SK-N-SH (cell line): ENCODE data around the gene RBM44. TPM values are rescaled to one million over a fixed set of nuclear protein-coding genes. Genes with fewer than 3 reads are reported as not detected.
"Not testable (repeated sequence)": the region's sequence is repeated elsewhere in the genome, so short reads cannot be mapped to it uniquely, and the experiment has no call there.

Source experiments
- CTCF ChIA-PET: fragments of 300-600, 350-600 bp; formaldehyde crosslinking; extraction: SDS; loops from one replicate; lab custom pipeline; 2021; lab: Yijun Ruan, JAX
- POLR2A ChIA-PET: fragments of 350-600 bp; sonication (Branson Sonifier 250); formaldehyde crosslinking; extraction: SDS; loops from one replicate; lab custom pipeline; 2020; ENCODE audit warnings: antibody characterized with exemption, inconsistent platforms; lab: Yijun Ruan, JAX
- DNase-seq: peaks from one replicate; pipeline ENCODE4 v3.0.0; 2012
- H2AFZ ChIP-seq: fragments of 200-600 bp; sonication (generic); 2 replicates; pipeline ENCODE4 v1.8.1; 2016; ENCODE audit warnings: antibody characterized with exemption, mild to moderate bottlenecking, low read depth
- H3F3A ChIP-seq: fragments of 200-600 bp; sonication (generic); replicated peaks from 2 replicates; pipeline ENCODE3; 2016; ENCODE audit warnings: antibody characterized with exemption, mild to moderate bottlenecking; ENCODE audit not compliant: insufficient read depth
- H3K27ac ChIP-seq, 2 experiments: fragments of 200-500 bp in 1 of 2; fragments of 200-600 bp in 1 of 2; sonication (Bioruptor generic) in 1 of 2; sonication (generic), shearing (Covaris generic) in 1 of 2; 2 replicates each; pipeline versions ENCODE4 v1.5.1 to v1.6.1; 2014 to 2016; ENCODE audit warnings: low read depth in 2 of 2, inconsistent platforms in 1 of 2, low read length in 1 of 2, mild to moderate bottlenecking in 1 of 2, mixed read lengths in 1 of 2
- H3K27me3 ChIP-seq: fragments of 200-600 bp; sonication (generic), shearing (Covaris generic); 2 replicates; pipeline ENCODE4 v1.6.1; 2016; ENCODE audit warnings: mixed run types; ENCODE audit not compliant: insufficient read depth
- H3K36me3 ChIP-seq, 2 experiments: fragments of 200-500 bp in 1 of 2; fragments of 200-600 bp in 1 of 2; sonication (Bioruptor generic) in 1 of 2; sonication (generic) in 1 of 2; replicated peaks in 1 of 2; 2 replicates each; pipeline versions ENCODE3 to v1.5.1; 2014 to 2016; ENCODE audit warnings: low read length in 1 of 2, mild to moderate bottlenecking in 1 of 2; ENCODE audit not compliant: insufficient read depth in 2 of 2, control insufficient read depth in 1 of 2
- H3K4me1 ChIP-seq, 2 experiments: fragments of 200-500 bp in 1 of 2; fragments of 200-600 bp in 1 of 2; sonication (Bioruptor generic) in 1 of 2; sonication (generic), shearing (Covaris generic) in 1 of 2; 2 replicates each; pipeline versions ENCODE4 v1.5.1 to v1.6.1; 2014 to 2016; ENCODE audit warnings: low read depth in 1 of 2, low read length in 1 of 2, mixed run types in 1 of 2; ENCODE audit not compliant: insufficient read depth in 2 of 2, control insufficient read depth in 1 of 2
- H3K4me2 ChIP-seq: fragments of 200-600 bp; sonication (generic), shearing (Covaris generic); 2 replicates; pipeline ENCODE4 v1.6.1; 2017; ENCODE audit warnings: mixed run types
- H3K4me3 ChIP-seq, 2 experiments: fragments of 200-500 bp in 1 of 2; fragments of 200-600 bp in 1 of 2; sonication (Bioruptor generic) in 1 of 2; sonication (generic), shearing (Covaris generic) in 1 of 2; 2 replicates each; pipeline versions ENCODE4 v1.5.1 to v1.8.1; 2014 to 2016; ENCODE audit warnings: low read depth in 2 of 2, inconsistent platforms in 1 of 2, low read length in 1 of 2, mild to moderate bottlenecking in 1 of 2, mixed read lengths in 1 of 2, moderate library complexity in 1 of 2
- H3K79me2 ChIP-seq: fragments of 200-600 bp; sonication (generic); 2 replicates; pipeline ENCODE4 v1.8.1; 2017; ENCODE audit warnings: mild to moderate bottlenecking; ENCODE audit not compliant: insufficient read depth
- H3K9ac ChIP-seq: fragments of 200-600 bp; sonication (generic); 2 replicates; pipeline ENCODE4 v1.6.1; 2017; ENCODE audit warnings: mixed run types
- H3K9me2 ChIP-seq: fragments of 200-600 bp; sonication (generic); 2 replicates; pipeline ENCODE4 v1.6.1; 2017; ENCODE audit warnings: mixed run types
- H3K9me3 ChIP-seq: fragments of 200-600 bp; sonication (generic); 2 replicates; pipeline ENCODE4 v1.6.1; 2017; ENCODE audit warnings: mixed run types, mild to moderate bottlenecking, moderate library complexity
- H4K20me1 ChIP-seq: fragments of 200-600 bp; sonication (generic); 2 replicates; pipeline ENCODE4 v1.6.1; 2017; ENCODE audit warnings: mild to moderate bottlenecking, mixed run types; ENCODE audit not compliant: insufficient read depth
- FOXJ3 ChIP-seq: sonication (generic); formaldehyde crosslinking; IDR thresholded peaks from 2 replicates; pipeline ENCODE4 v1.5.1; 2020; ENCODE audit warnings: mild to moderate bottlenecking, missing genetic modification reagents
- FOXM1 ChIP-seq: IDR thresholded peaks from 2 replicates; pipeline ENCODE4 v1.4.0; 2012; ENCODE audit warnings: low read depth, mild to moderate bottlenecking
- NFIC ChIP-seq: IDR thresholded peaks from 2 replicates; pipeline ENCODE4 v1.4.0; 2012; ENCODE audit warnings: borderline replicate concordance
- NRF1 ChIP-seq: IDR thresholded peaks from 2 replicates; pipeline ENCODE4 v1.6.1; 2012; ENCODE audit warnings: low read depth, mild to moderate bottlenecking, low read length
- RCOR1 ChIP-seq: fragments of 150-350 bp; IDR thresholded peaks from 2 replicates; pipeline ENCODE4 v1.6.1; 2017; ENCODE audit warnings: antibody characterized with exemption, low read length
- WGBS: methylation state at CpG from one replicate; pipeline ENCODE4 v1.1.6; 2017; ENCODE audit warnings: low lambda C conversion rate; 5-methylcytosine and 5-hydroxymethylcytosine counted together
- polyA plus RNA-seq, 3 experiments: library from polyadenylated mRNA; depleted of rRNA; stranded (reverse); fragments of >200 nt; gene quantifications; 2 replicates each; pipeline ENCODE4 v1.2.3, GENCODE V29; 2012
- TF ChIP-seq, protein P1 (sequence below): IDR thresholded peaks from 2 replicates; pipeline ENCODE4 v1.4.0; 2012; ENCODE audit warnings: low read depth, borderline replicate concordance

The RBM44 gene
- polyA plus RNA-seq, 1 of the 3 experiments (the other 2 are of a cell fraction), result 0.30 TPM

DNA sequence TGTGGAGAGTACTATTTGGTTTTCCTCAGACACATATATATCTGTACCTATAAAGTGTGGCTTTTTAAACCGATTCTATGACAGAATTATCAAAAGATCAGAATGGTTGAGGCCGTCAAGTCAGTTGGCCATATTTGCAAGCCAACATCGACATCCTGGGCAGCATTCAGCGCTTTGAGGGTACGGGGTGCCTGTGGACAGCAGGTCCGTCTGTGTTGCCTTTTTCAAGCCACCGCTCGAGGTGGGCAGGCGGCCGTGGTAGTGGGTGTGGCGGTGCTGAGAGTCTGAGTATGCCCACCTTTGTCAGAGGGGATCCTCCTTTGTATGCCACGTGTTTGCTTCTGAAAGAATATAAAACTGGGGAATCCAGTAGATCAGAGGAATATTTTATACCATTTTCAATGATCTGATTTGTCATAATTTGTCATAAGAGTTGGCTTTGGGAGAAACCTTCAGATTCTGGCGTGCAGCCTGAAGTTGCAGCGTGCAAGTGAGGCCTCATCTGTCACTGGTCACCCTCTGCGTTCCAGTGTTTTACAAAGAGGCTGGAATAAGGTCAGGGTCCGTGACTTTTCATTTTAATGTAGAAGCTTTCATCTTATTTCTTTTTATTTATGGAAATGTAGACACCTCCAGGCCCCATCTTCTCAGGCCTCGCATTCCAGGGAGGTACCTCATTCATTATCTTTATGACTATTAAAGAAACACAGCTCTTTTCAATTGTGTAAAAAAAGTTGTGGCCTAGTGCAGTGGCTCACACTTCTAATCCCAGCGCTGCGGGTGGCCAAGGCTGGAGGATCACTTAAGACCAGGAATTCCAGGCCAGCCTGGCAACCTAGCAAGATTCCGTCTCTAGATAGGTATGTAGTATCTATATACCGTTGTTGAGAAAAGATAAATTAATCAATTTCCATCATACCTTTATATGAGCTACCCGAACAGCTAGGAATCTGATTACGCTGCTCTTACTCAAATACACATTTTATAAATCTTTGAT, 37.8 kb upstream of the RBM44 start:
- TF ChIP-seq, protein P1, sequence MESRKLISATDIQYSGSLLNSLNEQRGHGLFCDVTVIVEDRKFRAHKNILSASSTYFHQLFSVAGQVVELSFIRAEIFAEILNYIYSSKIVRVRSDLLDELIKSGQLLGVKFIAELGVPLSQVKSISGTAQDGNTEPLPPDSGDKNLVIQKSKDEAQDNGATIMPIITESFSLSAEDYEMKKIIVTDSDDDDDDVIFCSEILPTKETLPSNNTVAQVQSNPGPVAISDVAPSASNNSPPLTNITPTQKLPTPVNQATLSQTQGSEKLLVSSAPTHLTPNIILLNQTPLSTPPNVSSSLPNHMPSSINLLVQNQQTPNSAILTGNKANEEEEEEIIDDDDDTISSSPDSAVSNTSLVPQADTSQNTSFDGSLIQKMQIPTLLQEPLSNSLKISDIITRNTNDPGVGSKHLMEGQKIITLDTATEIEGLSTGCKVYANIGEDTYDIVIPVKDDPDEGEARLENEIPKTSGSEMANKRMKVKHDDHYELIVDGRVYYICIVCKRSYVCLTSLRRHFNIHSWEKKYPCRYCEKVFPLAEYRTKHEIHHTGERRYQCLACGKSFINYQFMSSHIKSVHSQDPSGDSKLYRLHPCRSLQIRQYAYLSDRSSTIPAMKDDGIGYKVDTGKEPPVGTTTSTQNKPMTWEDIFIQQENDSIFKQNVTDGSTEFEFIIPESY, result no peak
- TF ChIP-seq NFIC (no peak), NRF1 (no peak), FOXM1 (no peak), RCOR1 (no peak), FOXJ3 (no peak)
- POLR2A ChIA-PET, result no interaction called here

DNA sequence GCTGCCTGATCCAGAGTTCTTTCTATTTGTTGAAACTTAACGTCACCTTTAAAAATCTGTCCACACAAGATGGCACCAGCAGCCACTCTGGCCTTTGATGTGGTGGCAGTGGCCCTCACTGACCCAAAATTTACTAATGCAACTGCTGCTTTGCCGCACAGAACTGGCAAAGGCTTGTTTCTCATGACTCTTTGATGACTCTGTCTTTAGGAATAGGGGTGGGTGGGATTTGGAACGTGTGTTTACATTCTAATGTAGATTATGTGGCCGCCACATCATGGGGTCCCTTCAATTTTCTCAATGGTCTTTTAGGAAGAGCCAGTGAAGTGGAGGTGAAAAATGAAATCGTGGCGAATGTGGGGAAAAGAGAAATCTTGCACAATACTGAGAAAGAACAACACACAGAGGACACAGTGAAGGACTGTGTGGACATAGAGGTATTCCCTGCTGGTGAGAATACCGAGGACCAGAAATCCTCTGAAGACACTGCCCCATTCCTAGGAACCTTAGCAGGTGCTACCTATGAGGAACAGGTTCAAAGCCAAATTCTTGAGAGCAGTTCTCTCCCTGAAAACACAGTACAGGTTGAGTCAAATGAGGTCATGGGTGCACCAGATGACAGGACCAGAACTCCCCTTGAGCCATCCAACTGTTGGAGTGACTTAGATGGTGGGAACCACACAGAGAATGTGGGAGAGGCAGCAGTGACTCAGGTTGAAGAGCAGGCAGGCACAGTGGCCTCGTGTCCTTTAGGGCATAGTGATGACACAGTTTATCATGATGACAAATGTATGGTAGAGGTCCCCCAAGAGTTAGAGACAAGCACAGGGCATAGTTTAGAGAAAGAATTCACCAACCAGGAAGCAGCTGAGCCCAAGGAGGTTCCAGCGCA, 36.0 kb upstream of the RBM44 start:
- H3K27ac ChIP-seq, DNase-seq, H3K9me3 ChIP-seq, H3K9ac ChIP-seq, POLR2A ChIA-PET, H3K4me3 ChIP-seq, H2AFZ ChIP-seq, H3K27me3 ChIP-seq, H3K9me2 ChIP-seq, H4K20me1 ChIP-seq, H3K4me2 ChIP-seq, H3K4me1 ChIP-seq: not testable (repeated sequence)
- H3F3A ChIP-seq, result peaks cover 13% of the 10 kb centered on the region
- CTCF ChIA-PET, result interaction anchor here (1.6 to 2.5 kb wide), 3 partner anchors 12 to 89 kb away, joined by 3 to 15 read pairs (median 7); no protein-coding TSS in a partner anchor
- peaks cover 13% of the 10 kb centered on the region for H3K79me2 ChIP-seq
- H3K36me3 ChIP-seq, result peaks cover 63 to 68% of the 10 kb centered on the region in 2 experiments
- WGBS, result 94% methylated on average over 9 of the region's 9 CpGs

More for the DNA sequence above, 37.8 kb upstream of the RBM44 start:
- no peaks in the 10 kb centered on the region for H3K27me3 ChIP-seq
- H3K9me3 ChIP-seq, result no peaks in the 10 kb centered on the region
- H3K36me3 ChIP-seq, result peaks cover 77 to 78% of the 10 kb centered on the region in 2 experiments
- H3K9ac ChIP-seq, result no peak overlapping the region
- 98% methylated on average over 23 of the region's 23 CpGs for WGBS
- CTCF ChIA-PET, result interaction anchor here (0.5 to 2.5 kb wide), 5 partner anchors 14 to 180 kb away, joined by 3 to 15 read pairs (median 5); no protein-coding TSS in a partner anchor
- no peak overlapping the region for H3K4me2 ChIP-seq
- no peaks in the 10 kb centered on the region for H3K4me1 ChIP-seq
- H3K9me2 ChIP-seq, result no peaks in the 10 kb centered on the region
- peaks cover 15% of the 10 kb centered on the region for H3K79me2 ChIP-seq
- H4K20me1 ChIP-seq, result no peaks in the 10 kb centered on the region
- H3K4me3 ChIP-seq, result no peak overlapping the region
- H3K27ac ChIP-seq, result no peak overlapping the region
- DNase-seq, result no peak
- H3F3A ChIP-seq, result peaks cover 13% of the 10 kb centered on the region
- no peak overlapping the region for H2AFZ ChIP-seq
